Mesendoderm (in vitro differentiated cells): ENCODE data around the gene TGFB1I1.
"Not testable (repeated sequence)": the region's sequence is repeated elsewhere in the genome, so short reads cannot be mapped to it uniquely, and the experiment has no call there.

Experiments used
- DNase-seq: peaks from one replicate; pipeline ENCODE4 v3.0.0; 2013
- H2AK5ac ChIP-seq: 2 replicates; pipeline ENCODE4 v1.6.1; 2013; ENCODE audit warnings: low read length, inconsistent platforms
- H2BK120ac ChIP-seq: 2 replicates; pipeline ENCODE4 v1.6.1; 2013; ENCODE audit warnings: low read depth, mild to moderate bottlenecking, low read length, moderate library complexity, mixed read lengths
- H2BK15ac ChIP-seq: replicated peaks from 2 replicates; pipeline ENCODE4 v1.6.1; 2013; ENCODE audit warnings: low read depth, mild to moderate bottlenecking, moderate library complexity
- H2BK5ac ChIP-seq: 2 replicates; pipeline ENCODE4 v1.6.1; 2013; ENCODE audit warnings: low read length, inconsistent platforms
- H3K18ac ChIP-seq: 2 replicates; pipeline ENCODE4 v1.6.1; 2013; ENCODE audit warnings: mild to moderate bottlenecking, low read length, mixed read lengths
- H3K23ac ChIP-seq: one replicate; pipeline ENCODE4 v1.6.1; 2013; ENCODE audit warnings: low read length
- H3K27ac ChIP-seq: 2 replicates; pipeline ENCODE4 v1.5.1; 2013; ENCODE audit warnings: low read depth, mild to moderate bottlenecking, inconsistent platforms, low read length, moderate library complexity
- H3K27me3 ChIP-seq: 2 replicates; pipeline ENCODE4 v1.6.1; 2013; ENCODE audit warnings: low read length, control low read depth, mild to moderate bottlenecking, inconsistent platforms; ENCODE audit not compliant: insufficient read depth, poor library complexity
- H3K36me3 ChIP-seq: 2 replicates; pipeline ENCODE4 v1.6.1; 2013; ENCODE audit warnings: low read length, inconsistent platforms; ENCODE audit not compliant: control insufficient read depth, insufficient read depth
- H3K4ac ChIP-seq: one replicate; pipeline ENCODE4 v1.6.1; 2013; ENCODE audit warnings: low read depth, mild to moderate bottlenecking, low read length, moderate library complexity
- H3K4me1 ChIP-seq: 2 replicates; pipeline ENCODE4 v1.6.1; 2013; ENCODE audit warnings: low read depth, low read length, inconsistent platforms; ENCODE audit not compliant: control insufficient read depth
- H3K4me2 ChIP-seq: 2 replicates; pipeline ENCODE4 v1.6.1; 2013; ENCODE audit warnings: low read length
- H3K4me3 ChIP-seq: 2 replicates; pipeline ENCODE4 v1.5.1; 2013; ENCODE audit warnings: mild to moderate bottlenecking, low read length
- H3K56ac ChIP-seq: one replicate; pipeline ENCODE4 v1.6.1; 2013; ENCODE audit warnings: low read length
- H3K79me1 ChIP-seq: 2 replicates; pipeline ENCODE4 v1.6.1; 2013; ENCODE audit warnings: low read length, inconsistent platforms
- H3K79me2 ChIP-seq: 2 replicates; pipeline ENCODE4 v1.6.1; 2013; ENCODE audit warnings: mild to moderate bottlenecking, low read length; ENCODE audit not compliant: control insufficient read depth, insufficient read depth
- H3K9ac ChIP-seq: 2 replicates; pipeline ENCODE4 v1.6.1; 2013; ENCODE audit warnings: low read length, inconsistent platforms
- H4K5ac ChIP-seq: one replicate; pipeline ENCODE4 v1.6.1; 2013; ENCODE audit warnings: low read length
- H4K8ac ChIP-seq: one replicate; pipeline ENCODE4 v1.6.1; 2013; ENCODE audit warnings: low read depth, mild to moderate bottlenecking, control low read depth, low read length, moderate library complexity
- WGBS: extraction: QIAGEN DNeasy Blood & Tissue Kit; methylation state at CpG from one replicate; pipeline ENCODE4 v1.1.7; 2013; ENCODE audit warnings: low lambda C conversion rate, missing lambda C conversion rate; ENCODE audit not compliant: insufficient coverage; ENCODE audit errors: extremely low coverage; 5-methylcytosine and 5-hydroxymethylcytosine counted together

TGFB1I1 gene

GRCh38 chr16:31441956-31442355 is 30.0 kb upstream of the TGFB1I1 start:
- Histone ChIP-seq H4K8ac (no peak overlapping the region), H2BK15ac (no peak overlapping the region), H2AK5ac (no peak overlapping the region), H4K5ac (no peak overlapping the region), H2BK120ac (no peak overlapping the region), H3K4me2 (no peak overlapping the region), H3K56ac (no peak overlapping the region), H3K9ac (no peak overlapping the region), H3K36me3 (no peaks in the 10 kb centered on the region), H2BK5ac (no peak overlapping the region), H3K4me3 (no peak overlapping the region), H3K4ac (no peak overlapping the region), H3K23ac (no peak overlapping the region), H3K79me1 (no peaks in the 10 kb centered on the region), H3K4me1 (no peaks in the 10 kb centered on the region), H3K79me2 (no peaks in the 10 kb centered on the region), H3K27me3 (no peaks in the 10 kb centered on the region), H3K27ac (no peak overlapping the region), H3K18ac (no peak overlapping the region)
- DNase-seq: no peak
- no CpG with 5 or more reads among the region's 34 CpGs for WGBS

GRCh38 chr16:31445931-31446330 is 26.0 kb upstream of the TGFB1I1 start:
- DNase-seq, H2BK120ac ChIP-seq, H3K9ac ChIP-seq, H3K79me2 ChIP-seq, H2BK15ac ChIP-seq, H3K18ac ChIP-seq, H3K4ac ChIP-seq, H3K4me1 ChIP-seq, H3K4me2 ChIP-seq, H3K56ac ChIP-seq, H4K8ac ChIP-seq, H3K27me3 ChIP-seq, H3K79me1 ChIP-seq, H3K27ac ChIP-seq, H2AK5ac ChIP-seq, H3K4me3 ChIP-seq, H4K5ac ChIP-seq, H2BK5ac ChIP-seq, H3K36me3 ChIP-seq, H3K23ac ChIP-seq: not testable (repeated sequence)
- WGBS: no CpG with 5 or more reads among the region's 6 CpGs

- H3K4me1 ChIP-seq: peaks cover 6% of the 10 kb centered on the region
- H2AK5ac ChIP-seq: no peak overlapping the region
- no peak overlapping the region for H2BK120ac ChIP-seq
- DNase-seq: no peak
- no peak overlapping the region for H4K5ac ChIP-seq
- H3K27ac ChIP-seq: no peak overlapping the region
- peaks cover 7% of the 10 kb centered on the region for H3K79me1 ChIP-seq
- no peak overlapping the region for H3K4ac ChIP-seq
- no peak overlapping the region for H3K4me2 ChIP-seq
- no peak overlapping the region for H2BK15ac ChIP-seq
- no CpG with 5 or more reads among the region's 5 CpGs for WGBS
- H2BK5ac ChIP-seq: no peak overlapping the region
- H3K27me3 ChIP-seq: no peaks in the 10 kb centered on the region
- H3K56ac ChIP-seq: no peak overlapping the region
- H3K18ac ChIP-seq: no peak overlapping the region
- H3K36me3 ChIP-seq: no peaks in the 10 kb centered on the region
- H3K9ac ChIP-seq: no peak overlapping the region
- no peak overlapping the region for H3K23ac ChIP-seq
- H4K8ac ChIP-seq: no peak overlapping the region
- H3K79me2 ChIP-seq: peaks cover 3% of the 10 kb centered on the region
- H3K4me3 ChIP-seq: no peak overlapping the region
Measured at GRCh38 chr16:31451201-31451600, 20.8 kb upstream of the TGFB1I1 start.

- Histone ChIP-seq H2AK5ac (no peak overlapping the region), H3K4me2 (no peak overlapping the region), H4K5ac (no peak overlapping the region), H4K8ac (no peak overlapping the region), H3K4ac (no peak overlapping the region), H3K18ac (no peak overlapping the region), H3K27me3 (no peaks in the 10 kb centered on the region), H3K4me3 (no peak overlapping the region), H2BK120ac (no peak overlapping the region), H2BK15ac (no peak overlapping the region), H3K9ac (no peak overlapping the region), H3K27ac (no peak overlapping the region), H3K79me1 (peaks cover 11% of the 10 kb centered on the region), H3K56ac (no peak overlapping the region), H3K79me2 (peaks cover 8% of the 10 kb centered on the region), H3K36me3 (no peaks in the 10 kb centered on the region), H3K4me1 (peaks cover 6% of the 10 kb centered on the region), H3K23ac (no peak overlapping the region), H2BK5ac (no peak overlapping the region)
- WGBS: no CpG with 5 or more reads among the region's 11 CpGs
- DNase-seq: peak; percentile 94
Measured at GRCh38 chr16:31451681-31452351, 20.1 kb upstream of the TGFB1I1 start.

GRCh38 chr16:31452631-31453106 is 19.3 kb upstream of the TGFB1I1 start:
- H3K4me1 ChIP-seq: peaks cover 7% of the 10 kb centered on the region
- H3K23ac ChIP-seq: no peak overlapping the region
- H3K18ac ChIP-seq: no peak overlapping the region
- no peaks in the 10 kb centered on the region for H3K27me3 ChIP-seq
- no peak overlapping the region for H3K4me2 ChIP-seq
- H4K8ac ChIP-seq: no peak overlapping the region
- H3K36me3 ChIP-seq: no peaks in the 10 kb centered on the region
- no peak overlapping the region for H2AK5ac ChIP-seq
- no peak overlapping the region for H3K56ac ChIP-seq
- H3K79me1 ChIP-seq: peaks cover 17% of the 10 kb centered on the region
- H2BK120ac ChIP-seq: no peak overlapping the region
- no peak overlapping the region for H3K9ac ChIP-seq
- no peak overlapping the region for H2BK15ac ChIP-seq
- no peak overlapping the region for H2BK5ac ChIP-seq
- H4K5ac ChIP-seq: no peak overlapping the region
- peaks cover 16% of the 10 kb centered on the region for H3K79me2 ChIP-seq
- no peak overlapping the region for H3K27ac ChIP-seq
- peak; percentile 88 for DNase-seq
- no CpG with 5 or more reads among the region's 3 CpGs for WGBS
- no peak overlapping the region for H3K4me3 ChIP-seq
- no peak overlapping the region for H3K4ac ChIP-seq
